Fibroblast of the aortic adventitia (primary cell): Measurements from ENCODE around the gene XDH. TPM values are rescaled to one million over a fixed set of nuclear protein-coding genes. Genes with fewer than 3 reads are reported as not detected.

ENCODE experiments used
- DNase-seq: peaks from one replicate; pipeline ENCODE4 v3.0.0-alpha.2; 2010; ENCODE audit warnings: low read depth
- H3K4me3 ChIP-seq: 2 replicates; pipeline ENCODE4 v1.5.1; 2011; ENCODE audit warnings: low read depth, mild to moderate bottlenecking, control low read depth, low read length, moderate library complexity
- CTCF ChIP-seq: IDR thresholded peaks from 2 replicates; pipeline ENCODE4 v1.5.1; 2011; ENCODE audit warnings: mild to moderate bottlenecking, low read length, control low read depth, inconsistent platforms; ENCODE audit not compliant: insufficient read depth
- total RNA-seq: library from RNA; depleted of rRNA; stranded (reverse); fragments of >200 nt; gene quantifications from 2 replicates; pipeline ENCODE4 v1.2.3, GENCODE V29; 2012; ENCODE audit warnings: low replicate concordance

The XDH gene
- total RNA-seq, 1 donor = 3.1 TPM

GRCh38 chr2:31406593-31407385, 7.8 kb downstream of the XDH start:
- DNase-seq = no peak
- no peak for TF ChIP-seq CTCF
- H3K4me3 ChIP-seq = no peak overlapping the region

- DNase-seq = no peak
- no peak overlapping the region for H3K4me3 ChIP-seq
- TF ChIP-seq CTCF = no peak
Measured at GRCh38 chr2:31404827-31405226, 9.7 kb downstream of the XDH start.

- no peak overlapping the region for H3K4me3 ChIP-seq
- DNase-seq = peak; percentile 30
- TF ChIP-seq CTCF = no peak
Measured at GRCh38 chr2:31404302-31404701, 10.2 kb downstream of the XDH start.

- TF ChIP-seq CTCF = no peak
- H3K4me3 ChIP-seq = no peak overlapping the region
- DNase-seq = no peak
Measured at GRCh38 chr2:31402388-31402787, 12.2 kb downstream of the XDH start.

- peak; percentile 81 for DNase-seq
- no peak for TF ChIP-seq CTCF
- H3K4me3 ChIP-seq = no peak overlapping the region
Measured at GRCh38 chr2:31401580-31401979, 13.0 kb downstream of the XDH start.

GRCh38 chr2:31398881-31399280, 15.7 kb downstream of the XDH start:
- H3K4me3 ChIP-seq = no peak overlapping the region
- no peak for TF ChIP-seq CTCF

GRCh38 chr2:31397094-31397493, 17.4 kb downstream of the XDH start:
- DNase-seq = no peak
- no peak for TF ChIP-seq CTCF
- no peak overlapping the region for H3K4me3 ChIP-seq

More at GRCh38 chr2:31398881-31399280, 15.7 kb downstream of the XDH start:
- DNase-seq = no peak
